ENCODE data around the gene DISP2.

Gene DISP2

GRCh38 chr15:40380636-40381035 lies 22.6 kb downstream of the DISP2 start:
- Histone ChIP-seq H3K4me3 (ENCODE audit: insufficient read depth, low read length, poor library complexity, severe bottlenecking) (no peak overlapping the region), H3K9me3 (ENCODE audit: insufficient read depth, low read length) (no peaks in the 10 kb centered on the region), H4K20me1 (ENCODE audit: low read depth, low read length) (no peaks in the 10 kb centered on the region), H3K79me2 (ENCODE audit: insufficient read depth, low read length) (peaks cover 27% of the 10 kb centered on the region), H2AFZ (ENCODE audit: low read depth, low read length, severe bottlenecking) (no peak overlapping the region), H3K9ac (ENCODE audit: low read length) (no peak overlapping the region), H3K27me3 (ENCODE audit: low read length) (no peaks in the 10 kb centered on the region), H3K4me2 (ENCODE audit: low read depth, low read length, poor library complexity, severe bottlenecking) (no peak overlapping the region), H3K27ac (ENCODE audit: low read depth, low read length) (no peak overlapping the region), H3K9me2 (replicated peaks; ENCODE audit: insufficient read depth, low read length) (no peaks in the 10 kb centered on the region), H3K36me3 (ENCODE audit: low read length) (peaks cover 4% of the 10 kb centered on the region; the same call in 1 of the 2 replicates), H3F3A (ENCODE audit: insufficient read depth) (no peaks in the 10 kb centered on the region)
- no peak for TF ChIP-seq EZH2phosphoT487 (conservative IDR thresholded peaks at IDR 0.05; ENCODE audit: low read length)
- no peak for TF ChIP-seq CTCF (IDR thresholded peaks at IDR 0.05; ENCODE audit: insufficient read depth, low read length, poor library complexity, severe bottlenecking)

GRCh38 chr15:40381818-40382529 lies 24.0 kb downstream of the DISP2 start:
- TF ChIP-seq CTCF (IDR thresholded peaks at IDR 0.05; ENCODE audit: insufficient read depth, low read length, poor library complexity, severe bottlenecking) (no peak), EZH2phosphoT487 (conservative IDR thresholded peaks at IDR 0.05; ENCODE audit: low read length) (no peak)
- no peaks in the 10 kb centered on the region for H3F3A ChIP-seq (ENCODE audit: insufficient read depth)
- H3K9ac ChIP-seq (ENCODE audit: low read length), result no peak overlapping the region
- peak overlapping the region; percentile 89 for H2AFZ ChIP-seq (ENCODE audit: low read depth, low read length, severe bottlenecking)
- H3K4me2 ChIP-seq (ENCODE audit: low read depth, low read length, poor library complexity, severe bottlenecking), result peak overlapping the region; percentile 77
- H3K27ac ChIP-seq (ENCODE audit: low read depth, low read length), result no peak overlapping the region
- H3K27me3 ChIP-seq (ENCODE audit: low read length), result no peaks in the 10 kb centered on the region
- H3K79me2 ChIP-seq (ENCODE audit: insufficient read depth, low read length), result peaks cover 29% of the 10 kb centered on the region
- no peak overlapping the region for H3K4me3 ChIP-seq (ENCODE audit: insufficient read depth, low read length, poor library complexity, severe bottlenecking)
- peaks cover 4% of the 10 kb centered on the region for H3K36me3 ChIP-seq (ENCODE audit: low read length)
- H4K20me1 ChIP-seq (ENCODE audit: low read depth, low read length), result no peaks in the 10 kb centered on the region
- H3K9me2 ChIP-seq (replicated peaks; ENCODE audit: insufficient read depth, low read length), result no peaks in the 10 kb centered on the region
- no peaks in the 10 kb centered on the region for H3K9me3 ChIP-seq (ENCODE audit: insufficient read depth, low read length)

- no peaks in the 10 kb centered on the region for H3K9me2 ChIP-seq (replicated peaks; ENCODE audit: insufficient read depth, low read length)
- H3F3A ChIP-seq (ENCODE audit: insufficient read depth), result no peaks in the 10 kb centered on the region
- H3K9ac ChIP-seq (ENCODE audit: low read length), result peak within 1 kb of the TSS; percentile 85
- TF ChIP-seq CTCF (IDR thresholded peaks at IDR 0.05; ENCODE audit: insufficient read depth, low read length, poor library complexity, severe bottlenecking) (no peak), EZH2phosphoT487 (conservative IDR thresholded peaks at IDR 0.05; ENCODE audit: low read length) (no peak)
- peaks cover 9% of the 10 kb centered on the region for H3K36me3 ChIP-seq (ENCODE audit: low read length)
- H3K79me2 ChIP-seq (ENCODE audit: insufficient read depth, low read length), result peaks cover 29% of the 10 kb centered on the region
- peak within 1 kb of the TSS; percentile 89 for H2AFZ ChIP-seq (ENCODE audit: low read depth, low read length, severe bottlenecking)
- H3K27ac ChIP-seq (ENCODE audit: low read depth, low read length), result peak within 1 kb of the TSS; percentile 53
- peak within 1 kb of the TSS; percentile 84 for H3K4me3 ChIP-seq (ENCODE audit: insufficient read depth, low read length, poor library complexity, severe bottlenecking)
- no peaks in the 10 kb centered on the region for H3K27me3 ChIP-seq (ENCODE audit: low read length)
- H4K20me1 ChIP-seq (ENCODE audit: low read depth, low read length), result no peaks in the 10 kb centered on the region
- no peaks in the 10 kb centered on the region for H3K9me3 ChIP-seq (ENCODE audit: insufficient read depth, low read length)
- peak within 1 kb of the TSS; percentile 77 for H3K4me2 ChIP-seq (ENCODE audit: low read depth, low read length, poor library complexity, severe bottlenecking)
These were observed 24.8 kb downstream of the DISP2 start, which contains the start of gene KNSTRN for GRCh38 chr15:40382580-40383456. Gene KNSTRN (plus strand): TSS chr15:40382721. CDS start chr15:40382836, 115 bp downstream.
